ENCODE results near the gene PMPCB.

Gene PMPCB

GRCh38 chr7:103336761-103337160 lies 39.5 kb downstream of the PMPCB start:
- no peak for DNase-seq (ENCODE audit: low read depth)

- DNase-seq (ENCODE audit: low read depth) = no peak
Observed at GRCh38 chr7:103338864-103339263, 41.6 kb downstream of the PMPCB start.

GRCh38 chr7:103341466-103341865 lies 44.2 kb downstream of the PMPCB start:
- DNase-seq (ENCODE audit: low read depth) = no peak

GRCh38 chr7:103343332-103343731 lies 46.1 kb downstream of the PMPCB start:
- DNase-seq (ENCODE audit: low read depth) = no peak

DNA sequence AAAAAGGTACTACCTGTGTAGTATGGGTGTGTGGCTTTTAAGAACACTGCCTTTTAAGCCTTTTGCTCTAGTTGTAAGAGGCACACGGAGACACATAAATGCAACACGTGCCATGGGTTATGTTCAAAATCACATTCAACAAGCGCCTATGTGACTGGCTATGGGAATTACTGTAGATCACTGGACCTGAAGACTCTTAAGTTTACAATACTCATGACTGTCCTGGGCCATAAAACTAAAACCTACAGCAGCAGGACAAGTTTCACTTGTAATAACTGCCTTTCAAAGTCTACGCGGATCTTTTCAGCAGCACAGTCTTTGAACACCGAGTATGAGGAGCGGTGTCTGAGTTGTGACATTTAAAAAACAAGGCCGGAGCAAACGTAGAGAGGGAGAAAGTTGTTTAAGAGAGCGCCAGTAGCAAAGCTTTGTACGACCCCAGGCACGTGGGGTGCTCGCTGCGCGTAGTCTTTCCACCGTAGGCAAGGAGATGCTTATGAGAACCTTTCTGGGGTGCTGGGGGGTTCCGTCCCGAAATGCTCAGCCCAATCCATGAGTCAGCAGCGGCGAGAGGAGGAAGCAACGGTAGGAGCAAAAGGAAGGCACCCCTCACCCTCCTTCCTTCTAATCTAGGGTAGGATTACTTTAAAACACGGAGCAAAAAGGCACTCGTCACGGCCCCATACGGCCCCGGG lies 46.7 kb downstream of the PMPCB start:
- peak; percentile 15 for DNase-seq (ENCODE audit: low read depth)

GRCh38 chr7:103344453-103345149 lies 47.4 kb downstream of the PMPCB start, which contains the start of gene DNAJC2:
Gene DNAJC2 (minus strand): TSS chr7:103344767. CDS start chr7:103344622, 145 bp downstream.
- peak; percentile 81 for DNase-seq (ENCODE audit: low read depth)

DNA sequence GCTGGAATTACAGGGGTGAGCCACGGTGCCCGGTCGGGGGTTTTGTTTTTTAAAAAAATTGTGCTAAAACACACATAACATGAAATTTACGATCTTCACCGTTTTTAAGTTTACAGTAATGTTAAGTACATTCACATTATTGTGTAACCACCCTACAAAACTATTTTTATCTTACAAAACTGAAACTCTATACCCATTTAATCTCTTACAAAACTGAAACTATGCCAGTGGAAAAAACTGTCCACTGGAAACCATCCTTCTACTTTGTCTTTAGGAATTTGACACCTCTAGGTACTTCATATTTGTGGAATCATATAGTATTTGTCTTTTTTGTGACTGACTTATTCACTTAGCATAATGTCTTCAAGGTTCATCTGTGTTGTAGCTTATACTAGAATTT lies 49.2 kb downstream of the PMPCB start:
- no peak for DNase-seq (ENCODE audit: low read depth)

- DNase-seq (ENCODE audit: low read depth) = peak; percentile 81
Observed at GRCh38 chr7:103347507-103348267, 50.5 kb downstream of the PMPCB start, which contains the start of gene PSMC2. Gene PSMC2 (plus strand): TSS chr7:103347643. CDS start chr7:103347712, 69 bp downstream.

GRCh38 chr7:103348452-103348851 lies 51.2 kb downstream of the PMPCB start:
- DNase-seq (ENCODE audit: low read depth) = no peak

- DNase-seq (ENCODE audit: low read depth) = no peak
Observed at GRCh38 chr7:103348959-103349358, 51.7 kb downstream of the PMPCB start.

- no peak for DNase-seq (ENCODE audit: low read depth)
Observed at GRCh38 chr7:103349805-103350204, 52.6 kb downstream of the PMPCB start.
